CD4-positive, alpha-beta T cell (primary cell): ENCODE data around the gene WDR38. TPM values are rescaled to one million over a fixed set of nuclear protein-coding genes. Genes with fewer than 3 reads are reported as not detected.

Experiments used
- ATAC-seq: fragments of 200-7000 bp; cut with Tn5 transposase; one replicate; pipeline ENCODE4 v1.10.0; 2022; ENCODE audit warnings: mild to moderate bottlenecking; ENCODE audit not compliant: poor library complexity
- CTCF ChIA-PET: fragments of 350-600 bp; sonication (Branson Sonifier 250); formaldehyde crosslinking; loops from one replicate; lab custom pipeline; 2021; ENCODE audit warnings: antibody characterized with exemption, inconsistent platforms; lab: Charles Lee
- POLR2A ChIA-PET: fragments of 350-600 bp; sonication (Branson Sonifier 250); formaldehyde crosslinking; loops from one replicate; lab custom pipeline; 2021; ENCODE audit warnings: antibody characterized with exemption, inconsistent platforms; lab: Charles Lee
- DNase-seq, 14 experiments: peaks; one replicate each; pipeline ENCODE4 v3.0.0-alpha.2; 2013 to 2020; ENCODE audit warnings: mixed read lengths in 2 of 14
- H3K27ac ChIP-seq, 2 donors: one replicate each; pipeline versions ENCODE4 v1.5.1 to v1.7.0; 2013; ENCODE audit warnings: low read length in 2 of 2, low read depth in 1 of 2, mild to moderate bottlenecking in 1 of 2
- H3K27me3 ChIP-seq, 2 experiments: 1 replicate in 1 of 2; 2 replicates in 1 of 2; pipeline versions ENCODE4 v1.6.1 to v1.7.0; 2013; ENCODE audit warnings: low read length in 2 of 2, control low read depth in 1 of 2, mild to moderate bottlenecking in 1 of 2, moderate library complexity in 1 of 2; ENCODE audit not compliant: insufficient read depth in 2 of 2, control insufficient read depth in 1 of 2
- H3K36me3 ChIP-seq: one replicate; pipeline ENCODE4 v1.6.1; 2013; ENCODE audit warnings: low read length, control low read depth; ENCODE audit not compliant: insufficient read depth
- H3K4me1 ChIP-seq: one replicate; pipeline ENCODE4 v1.6.1; 2013; ENCODE audit warnings: low read length, control low read depth; ENCODE audit not compliant: insufficient read depth
- H3K4me3 ChIP-seq: one replicate; pipeline ENCODE4 v1.5.1; 2013; ENCODE audit warnings: mild to moderate bottlenecking, low read length, moderate library complexity
- H3K9me3 ChIP-seq, 2 experiments: 1 replicate in 1 of 2; 2 replicates in 1 of 2; pipeline versions ENCODE4 v1.6.1 to v1.7.0; 2013; ENCODE audit warnings: low read length in 2 of 2, mild to moderate bottlenecking in 2 of 2, control low read depth in 1 of 2, moderate library complexity in 1 of 2; ENCODE audit not compliant: control insufficient read depth in 1 of 2, insufficient read depth in 1 of 2
- H3K27ac Mint-ChIP-seq: one replicate; pipeline ENCODE4 v1.8.0; 2020; ENCODE audit warnings: mixed read lengths
- H3K27me3 Mint-ChIP-seq: one replicate; pipeline ENCODE4 v1.8.0; 2021; ENCODE audit warnings: mixed read lengths
- H3K36me3 Mint-ChIP-seq: one replicate; pipeline ENCODE4 v1.8.0; 2021; ENCODE audit warnings: low read depth, mixed read lengths
- H3K4me1 Mint-ChIP-seq: one replicate; pipeline ENCODE4 v1.8.0; 2021; ENCODE audit warnings: low read depth, mixed read lengths
- H3K4me3 Mint-ChIP-seq: one replicate; pipeline ENCODE4 v1.8.0; 2020; ENCODE audit warnings: mild to moderate bottlenecking, mixed read lengths
- H3K9me3 Mint-ChIP-seq: one replicate; pipeline ENCODE4 v1.8.0; 2020; ENCODE audit warnings: mixed read lengths
- CTCF ChIP-seq: fragments of 200-600 bp; IDR thresholded peaks from one replicate; pipeline ENCODE4 v1.8.0; 2022; ENCODE audit warnings: antibody characterized with exemption, mild to moderate bottlenecking
- intact Hi-C, 2 experiments: fragments of 100-400 bp; cut with DNase I in 1 of 2; cut with micrococcal nuclease in 1 of 2; formaldehyde crosslinking; loops; one replicate each; pipeline versions ENCODE4 v1.15.1 to v1.9.0; 2023 to 2025; cut with DNase I, micrococcal nuclease
- total RNA-seq, 174 experiments: library from RNA in 2 of 174; stranded (reverse) in 2 of 174; gene quantifications; one replicate each; pipeline ENCODE4 v1.2.3 and lab custom pipeline; 2021 to 2026

WDR38 gene
- total RNA-seq, 2 experiments from 2014 or later, result not detected

GRCh38 chr9:124859803-124860581, 6.7 kb downstream of the WDR38 start:
- H3K27me3 Mint-ChIP-seq, result no peaks in the 10 kb centered on the region
- peaks cover 46% of the 10 kb centered on the region for H3K4me1 ChIP-seq
- peaks cover 0 to 3% of the 10 kb centered on the region in 2 experiments for H3K9me3 ChIP-seq
- peaks cover 53% of the 10 kb centered on the region for H3K36me3 Mint-ChIP-seq
- H3K4me1 Mint-ChIP-seq, result peaks cover 39% of the 10 kb centered on the region
- H3K27me3 ChIP-seq, result no peaks in the 10 kb centered on the region
- intact Hi-C loops, result loop anchor here (5.0 to 10.0 kb wide), 5 partner anchors 82 to 397 kb away; partner anchors contain the start of genes GOLGA1 (in 1 of the 2), HSPA5 (in 1 of the 2) and SCAI (in 1 of the 2)
- ChIA-PET CTCF (interaction anchor here (0.9 to 2.2 kb wide), 2 partner anchors 10 to 88 kb away, joined by 3 to 6 read pairs; partner anchors contain the start of gene NR6A1), POLR2A (interaction anchor here (1.0 to 2.9 kb wide), 5 partner anchors 10 to 89 kb away, joined by 4 to 21 read pairs (median 15); partner anchors contain the start of gene NR6A1)
- no peak overlapping the region for H3K27ac ChIP-seq
- no peaks in the 10 kb centered on the region for H3K9me3 Mint-ChIP-seq
- no peak for TF ChIP-seq CTCF
- no peak for ATAC-seq
- no peak for DNase-seq
- peaks cover 45% of the 10 kb centered on the region for H3K36me3 ChIP-seq
- no peak overlapping the region for H3K4me3 ChIP-seq
- peak overlapping the region; percentile 92 for H3K27ac Mint-ChIP-seq
- peak overlapping the region; percentile 96 for H3K4me3 Mint-ChIP-seq

GRCh38 chr9:124860582-124861341, 7.5 kb downstream of the WDR38 start:
- intact Hi-C loops, result loop anchor here (1.0 to 10.0 kb wide), 5 partner anchors 82 to 384 kb away; partner anchors contain the start of genes GOLGA1 (in 1 of the 2), HSPA5 (in 1 of the 2), NR6A1 (in 1 of the 2) and SCAI (in 1 of the 2)
- no peaks in the 10 kb centered on the region for H3K9me3 Mint-ChIP-seq
- ChIA-PET CTCF (interaction anchor here (0.6 to 2.4 kb wide), 8 partner anchors 8 to 1544 kb away, joined by 3 to 33 read pairs (median 6); partner anchors contain the start of genes NR6A1 and WDR38), POLR2A (interaction anchor here (0.6 to 2.9 kb wide), 11 partner anchors 8 to 265 kb away, joined by 3 to 21 read pairs (median 4); partner anchors contain the start of genes GOLGA1, NR6A1 and WDR38)
- no peaks in the 10 kb centered on the region for H3K27me3 ChIP-seq
- peak overlapping the region; percentile 96 for H3K4me3 Mint-ChIP-seq
- H3K27ac ChIP-seq, result peak overlapping the region; percentile 89
- H3K4me1 ChIP-seq, result peaks cover 46% of the 10 kb centered on the region
- peaks cover 45% of the 10 kb centered on the region for H3K36me3 ChIP-seq
- no peak for ATAC-seq
- DNase-seq, result peak in 1 of 14 experiments; percentile 21
- H3K9me3 ChIP-seq, result peaks cover 0 to 3% of the 10 kb centered on the region in 2 experiments
- H3K27ac Mint-ChIP-seq, result peak overlapping the region; percentile 92
- no peak for TF ChIP-seq CTCF
- H3K4me1 Mint-ChIP-seq, result peaks cover 38% of the 10 kb centered on the region
- peak overlapping the region; percentile 89 for H3K4me3 ChIP-seq
- H3K27me3 Mint-ChIP-seq, result no peaks in the 10 kb centered on the region
- peaks cover 53% of the 10 kb centered on the region for H3K36me3 Mint-ChIP-seq
